ENCODE measurements around the gene OXSM. TPM values are rescaled to one million over a fixed set of nuclear protein-coding genes. Genes with fewer than 3 reads are reported as not detected.

OXSM gene
- polyA plus RNA-seq, 3 donors, result 2.9 to 8.2 (median 4.5) TPM

DNA sequence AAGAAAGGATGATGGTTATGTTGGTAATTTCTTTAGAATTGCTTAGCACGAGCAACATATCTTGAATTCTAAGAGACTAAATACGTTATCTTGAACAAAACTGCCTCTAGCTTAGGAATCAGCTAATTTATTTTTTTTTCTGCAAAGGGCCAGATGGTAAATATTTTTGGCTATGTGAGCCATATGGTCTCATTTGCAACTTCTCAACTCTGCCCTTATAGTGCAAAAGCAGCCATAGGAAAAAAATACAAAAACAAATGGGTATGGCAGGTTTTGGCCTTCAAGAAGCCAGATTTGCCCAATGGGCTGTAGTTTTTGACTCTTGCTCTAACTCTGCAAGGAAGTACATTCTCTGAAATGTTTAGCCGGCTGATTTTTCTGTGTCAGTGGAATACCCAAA is 11.9 kb downstream of the OXSM start:
- no peak overlapping the region for H3K4me3 Mint-ChIP-seq
- H3K36me3 Mint-ChIP-seq, result no peaks in the 10 kb centered on the region
- Histone ChIP-seq H3K4me1 (ENCODE audit: control insufficient read depth in 1 of 2, insufficient read depth in 2 of 2, low read length in 2 of 2) (no peaks in the 10 kb centered on the region), H3K4me2 (replicated peaks; ENCODE audit: extremely low read depth, low read length, poor library complexity, severe bottlenecking) (no peak overlapping the region), H3K27ac (ENCODE audit: low read depth in 1 of 2, low read length in 2 of 2) (no peak overlapping the region), H3K9me3 (replicated peaks in 1 of 2; ENCODE audit: control insufficient read depth in 1 of 2, insufficient read depth in 1 of 2, low read length in 2 of 2) (no peaks in the 10 kb centered on the region), H3K9ac (ENCODE audit: insufficient read depth, low read length, poor library complexity, severe bottlenecking) (no peak overlapping the region), H4K20me1 (ENCODE audit: insufficient read depth, low read length) (no peaks in the 10 kb centered on the region), H3K36me3 (replicated peaks in 1 of 2; ENCODE audit: control insufficient read depth in 1 of 2, insufficient read depth in 2 of 2, low read length in 2 of 2) (no peaks in the 10 kb centered on the region), H3K27me3 (ENCODE audit: control insufficient read depth in 2 of 2, insufficient read depth in 2 of 2, low read length in 2 of 2) (no peaks in the 10 kb centered on the region), H2AFZ (ENCODE audit: insufficient read depth, low read depth, low read length, poor library complexity, severe bottlenecking) (no peak overlapping the region), H3K79me2 (ENCODE audit: insufficient read depth, low read length) (no peaks in the 10 kb centered on the region), H3K4me3 (replicated peaks in 1 of 3; ENCODE audit: low read depth in 2 of 3, low read length in 3 of 3) (no peak overlapping the region)
- intact Hi-C loops (cut with micrococcal nuclease), result no loop called here
- H3K27me3 Mint-ChIP-seq (ENCODE audit: low read depth in 3 of 3), result peaks cover 0 to 1% (median 0%) of the 10 kb centered on the region in 3 donors
- no peaks in the 10 kb centered on the region for H3K4me1 Mint-ChIP-seq
- H3K9me3 Mint-ChIP-seq, result no peaks in the 10 kb centered on the region
- H3K27ac Mint-ChIP-seq, result no peak overlapping the region
- no peak for DNase-seq
- WGBS (ENCODE audit: insufficient coverage), result no CpG with 5 or more reads among the region's 3 CpGs
- TF ChIP-seq, protein P1, sequence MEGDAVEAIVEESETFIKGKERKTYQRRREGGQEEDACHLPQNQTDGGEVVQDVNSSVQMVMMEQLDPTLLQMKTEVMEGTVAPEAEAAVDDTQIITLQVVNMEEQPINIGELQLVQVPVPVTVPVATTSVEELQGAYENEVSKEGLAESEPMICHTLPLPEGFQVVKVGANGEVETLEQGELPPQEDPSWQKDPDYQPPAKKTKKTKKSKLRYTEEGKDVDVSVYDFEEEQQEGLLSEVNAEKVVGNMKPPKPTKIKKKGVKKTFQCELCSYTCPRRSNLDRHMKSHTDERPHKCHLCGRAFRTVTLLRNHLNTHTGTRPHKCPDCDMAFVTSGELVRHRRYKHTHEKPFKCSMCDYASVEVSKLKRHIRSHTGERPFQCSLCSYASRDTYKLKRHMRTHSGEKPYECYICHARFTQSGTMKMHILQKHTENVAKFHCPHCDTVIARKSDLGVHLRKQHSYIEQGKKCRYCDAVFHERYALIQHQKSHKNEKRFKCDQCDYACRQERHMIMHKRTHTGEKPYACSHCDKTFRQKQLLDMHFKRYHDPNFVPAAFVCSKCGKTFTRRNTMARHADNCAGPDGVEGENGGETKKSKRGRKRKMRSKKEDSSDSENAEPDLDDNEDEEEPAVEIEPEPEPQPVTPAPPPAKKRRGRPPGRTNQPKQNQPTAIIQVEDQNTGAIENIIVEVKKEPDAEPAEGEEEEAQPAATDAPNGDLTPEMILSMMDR (IDR thresholded peaks at IDR 0.05), result no peak

GRCh38 chr3:25803833-25804232 is 13.9 kb downstream of the OXSM start:
- Histone ChIP-seq H3K27me3 (ENCODE audit: control insufficient read depth in 2 of 2, insufficient read depth in 2 of 2, low read length in 2 of 2) (no peaks in the 10 kb centered on the region), H2AFZ (ENCODE audit: insufficient read depth, low read depth, low read length, poor library complexity, severe bottlenecking) (no peak overlapping the region), H3K9ac (ENCODE audit: insufficient read depth, low read length, poor library complexity, severe bottlenecking) (no peak overlapping the region), H3K9me3 (replicated peaks in 1 of 2; ENCODE audit: control insufficient read depth in 1 of 2, insufficient read depth in 1 of 2, low read length in 2 of 2) (no peaks in the 10 kb centered on the region), H3K79me2 (ENCODE audit: insufficient read depth, low read length) (no peaks in the 10 kb centered on the region), H4K20me1 (ENCODE audit: insufficient read depth, low read length) (no peaks in the 10 kb centered on the region), H3K4me2 (replicated peaks; ENCODE audit: extremely low read depth, low read length, poor library complexity, severe bottlenecking) (no peak overlapping the region), H3K27ac (ENCODE audit: low read depth in 1 of 2, low read length in 2 of 2) (no peak overlapping the region), H3K4me3 (replicated peaks in 1 of 3; ENCODE audit: low read depth in 2 of 3, low read length in 3 of 3) (no peak overlapping the region), H3K4me1 (ENCODE audit: control insufficient read depth in 1 of 2, insufficient read depth in 2 of 2, low read length in 2 of 2) (no peaks in the 10 kb centered on the region), H3K36me3 (replicated peaks in 1 of 2; ENCODE audit: control insufficient read depth in 1 of 2, insufficient read depth in 2 of 2, low read length in 2 of 2) (no peaks in the 10 kb centered on the region)
- Mint-ChIP-seq H3K27ac (no peak overlapping the region), H3K36me3 (no peaks in the 10 kb centered on the region), H3K9me3 (no peaks in the 10 kb centered on the region), H3K27me3 (ENCODE audit: low read depth in 3 of 3) (peaks cover 1 to 3% (median 2%) of the 10 kb centered on the region in 3 donors), H3K4me1 (no peaks in the 10 kb centered on the region), H3K4me3 (no peak overlapping the region)
- TF ChIP-seq, protein P1 (IDR thresholded peaks at IDR 0.05), result no peak
- no CpG with 5 or more reads among the region's 2 CpGs for WGBS (ENCODE audit: insufficient coverage)
- intact Hi-C loops (cut with micrococcal nuclease), result no loop called here
- no peak for DNase-seq

Measured in CD14-positive monocyte (primary cell).